NCI-H1694 treated with DMSO at 0.1 percent for 48 hours (cell line): ENCODE results near the gene RP2.

Experiments
- DNase-seq: peaks from one replicate; lab custom pipeline; 2025; lab: John Stamatoyannopoulos, UW

The RP2 gene

GRCh38 chrX:46920235-46920634 lies 83.4 kb downstream of the RP2 start:
- no peak for DNase-seq

- no peak for DNase-seq
Observed at GRCh38 chrX:46922611-46923010, 85.8 kb downstream of the RP2 start.

GRCh38 chrX:46927718-46928117 lies 90.9 kb downstream of the RP2 start:
- DNase-seq = no peak

GRCh38 chrX:46929439-46930261 lies 92.8 kb downstream of the RP2 start:
- DNase-seq = no peak
